ENCODE results near the gene SPRED3. TPM values are rescaled to one million over a fixed set of nuclear protein-coding genes. Genes with fewer than 3 reads are reported as not detected.

Gene SPRED3
- total and polyA plus RNA-seq, 2 of the 8 experiments (the other 6 are each of a cell fraction or from before 2014, with no cell fraction given): 8.1 to 10.3 TPM

DNA sequence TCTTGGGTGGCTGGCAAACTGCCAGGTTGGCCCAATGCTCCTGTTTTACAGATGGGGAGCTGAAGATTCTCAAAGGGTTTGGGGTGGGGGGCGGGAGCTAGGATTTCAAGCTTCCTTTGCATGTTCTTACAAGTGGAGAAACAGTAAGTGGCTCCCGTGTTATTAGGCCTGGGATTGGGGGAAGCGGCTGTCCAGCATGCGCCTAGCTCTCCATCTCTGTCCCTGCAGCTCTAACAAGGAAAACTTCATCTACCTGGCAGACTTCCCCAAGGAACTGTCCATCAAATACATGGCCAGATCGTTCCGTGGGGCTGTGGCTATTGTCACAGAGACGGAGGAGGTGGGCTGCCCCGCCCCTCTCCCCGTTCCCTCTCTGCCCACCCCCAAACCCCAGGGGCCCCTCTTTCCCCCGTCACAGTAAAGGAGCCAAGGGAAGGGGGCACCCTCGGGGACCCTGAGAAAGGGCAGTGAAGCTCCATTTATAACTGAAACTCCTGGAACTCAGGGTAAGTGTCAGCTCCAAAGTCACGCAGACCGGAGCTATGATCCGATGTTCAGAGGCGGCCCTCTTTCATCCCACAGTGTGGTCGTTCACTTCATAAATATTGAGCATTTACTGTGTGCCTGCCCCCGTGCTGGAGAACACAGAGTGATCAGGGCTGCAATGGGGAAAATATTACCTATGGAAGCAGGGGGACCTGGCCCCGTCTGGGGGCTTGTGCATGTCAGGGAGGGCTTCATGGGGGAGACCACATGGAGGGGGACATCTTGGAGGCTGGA, 29.1 kb upstream of the SPRED3 start (continued):
- no peak for TF ChIP-seq CBX5 (IDR thresholded peaks at IDR 0.05; ENCODE audit: low read depth, low read length)
